ENCODE results near the gene JMJD1C. TPM values are rescaled to one million over a fixed set of nuclear protein-coding genes. Genes with fewer than 3 reads are reported as not detected.

Gene JMJD1C
- total and polyA plus RNA-seq, 4 donors = 21.9 to 108 (median 68.4) TPM

- no peaks in the 10 kb centered on the region for H3K36me3 ChIP-seq (ENCODE audit: control insufficient read depth in 1 of 2, insufficient read depth in 2 of 2, low read length in 1 of 2)
- DNase-seq = no peak
- no peaks in the 10 kb centered on the region for H3K9me3 ChIP-seq (ENCODE audit: control insufficient read depth, low read length)
- WGBS, 2 donors = 92 to 94% methylated on average over 3 of the region's 3 CpGs
- intact Hi-C loops (cut with DNase I) = no loop called here
- H3K4me1 ChIP-seq (ENCODE audit: control insufficient read depth in 1 of 2, insufficient read depth in 2 of 2, low read length in 2 of 2) = peaks cover 0 to 5% of the 10 kb centered on the region in 2 donors
- no peaks in the 10 kb centered on the region for H3K27me3 ChIP-seq (ENCODE audit: control insufficient read depth in 1 of 2, insufficient read depth in 2 of 2, low read length in 1 of 2)
- ATAC-seq (ENCODE audit: low FRiP score) = no peak
- H3K4me3 ChIP-seq (ENCODE audit: low read length in 2 of 2) = no peak overlapping the region
- H3K27ac ChIP-seq (ENCODE audit: low read depth in 1 of 2, low read length in 2 of 2) = no peak overlapping the region
Observed at GRCh38 chr10:63373176-63373575, 92.6 kb downstream of the JMJD1C start.

GRCh38 chr10:63369711-63370110 is 96.1 kb downstream of the JMJD1C start:
- DNase-seq (no peak), ATAC-seq (ENCODE audit: low FRiP score) (no peak)
- no peak overlapping the region for H3K4me3 ChIP-seq (ENCODE audit: low read length in 2 of 2)
- WGBS, 2 donors = 82 to 91% methylated on average over 2 of the region's 2 CpGs
- H3K27ac ChIP-seq (ENCODE audit: low read depth in 1 of 2, low read length in 2 of 2) = no peak overlapping the region
- H3K27me3 ChIP-seq (ENCODE audit: control insufficient read depth in 1 of 2, insufficient read depth in 2 of 2, low read length in 1 of 2) = no peaks in the 10 kb centered on the region
- H3K4me1 ChIP-seq (ENCODE audit: control insufficient read depth in 1 of 2, insufficient read depth in 2 of 2, low read length in 2 of 2) = peaks cover 0 to 5% of the 10 kb centered on the region in 2 donors
- no peaks in the 10 kb centered on the region for H3K9me3 ChIP-seq (ENCODE audit: control insufficient read depth, low read length)
- intact Hi-C loops (cut with DNase I) = no loop called here
- H3K36me3 ChIP-seq (ENCODE audit: control insufficient read depth in 1 of 2, insufficient read depth in 2 of 2, low read length in 1 of 2) = no peaks in the 10 kb centered on the region

GRCh38 chr10:63368365-63368764 is 97.4 kb downstream of the JMJD1C start:
- intact Hi-C loops (cut with DNase I) = no loop called here
- no peak overlapping the region for H3K4me3 ChIP-seq (ENCODE audit: low read length in 2 of 2)
- no peaks in the 10 kb centered on the region for H3K27me3 ChIP-seq (ENCODE audit: control insufficient read depth in 1 of 2, insufficient read depth in 2 of 2, low read length in 1 of 2)
- no peaks in the 10 kb centered on the region for H3K36me3 ChIP-seq (ENCODE audit: control insufficient read depth in 1 of 2, insufficient read depth in 2 of 2, low read length in 1 of 2)
- 93 to 96% methylated on average over 4 of the region's 4 CpGs for WGBS, 2 donors
- H3K27ac ChIP-seq (ENCODE audit: low read depth in 1 of 2, low read length in 2 of 2) = no peak overlapping the region
- no peak for ATAC-seq (ENCODE audit: low FRiP score)
- H3K9me3 ChIP-seq (ENCODE audit: control insufficient read depth, low read length) = no peaks in the 10 kb centered on the region
- H3K4me1 ChIP-seq (ENCODE audit: control insufficient read depth in 1 of 2, insufficient read depth in 2 of 2, low read length in 2 of 2) = peaks cover 0 to 5% of the 10 kb centered on the region in 2 donors
- DNase-seq = no peak

- Histone ChIP-seq H3K36me3 (ENCODE audit: control insufficient read depth in 1 of 2, insufficient read depth in 2 of 2, low read length in 1 of 2) (no peaks in the 10 kb centered on the region), H3K4me1 (ENCODE audit: control insufficient read depth in 1 of 2, insufficient read depth in 2 of 2, low read length in 2 of 2) (peaks cover 0 to 5% of the 10 kb centered on the region in 2 donors), H3K27ac (ENCODE audit: low read depth in 1 of 2, low read length in 2 of 2) (no peak overlapping the region), H3K4me3 (ENCODE audit: low read length in 2 of 2) (no peak overlapping the region), H3K9me3 (ENCODE audit: control insufficient read depth, low read length) (no peaks in the 10 kb centered on the region), H3K27me3 (ENCODE audit: control insufficient read depth in 1 of 2, insufficient read depth in 2 of 2, low read length in 1 of 2) (no peaks in the 10 kb centered on the region)
- 98 to 100% methylated on average over 1 of the region's 1 CpG for WGBS, 2 donors
- intact Hi-C loops (cut with DNase I) = no loop called here
- no peak for ATAC-seq (ENCODE audit: low FRiP score)
- DNase-seq = no peak
Observed at GRCh38 chr10:63366933-63367332, 98.8 kb downstream of the JMJD1C start.

GRCh38 chr10:63365976-63366765 is 99.6 kb downstream of the JMJD1C start:
- Histone ChIP-seq H3K4me1 (ENCODE audit: control insufficient read depth in 1 of 2, insufficient read depth in 2 of 2, low read length in 2 of 2) (peaks cover 0 to 5% of the 10 kb centered on the region in 2 donors), H3K36me3 (ENCODE audit: control insufficient read depth in 1 of 2, insufficient read depth in 2 of 2, low read length in 1 of 2) (no peaks in the 10 kb centered on the region), H3K4me3 (ENCODE audit: low read length in 2 of 2) (no peak overlapping the region), H3K9me3 (ENCODE audit: control insufficient read depth, low read length) (no peaks in the 10 kb centered on the region), H3K27me3 (ENCODE audit: control insufficient read depth in 1 of 2, insufficient read depth in 2 of 2, low read length in 1 of 2) (no peaks in the 10 kb centered on the region), H3K27ac (ENCODE audit: low read depth in 1 of 2, low read length in 2 of 2) (no peak overlapping the region)
- intact Hi-C loops (cut with DNase I) = no loop called here
- ATAC-seq (ENCODE audit: low FRiP score) (no peak), DNase-seq (no peak)
- 97 to 100% methylated on average over 2 of the region's 2 CpGs for WGBS, 2 donors

- 79 to 87% methylated on average over 2 of the region's 2 CpGs for WGBS, 2 donors
- DNase-seq = no peak
- Histone ChIP-seq H3K27ac (ENCODE audit: low read depth in 1 of 2, low read length in 2 of 2) (no peak overlapping the region), H3K27me3 (ENCODE audit: control insufficient read depth in 1 of 2, insufficient read depth in 2 of 2, low read length in 1 of 2) (no peaks in the 10 kb centered on the region), H3K4me3 (ENCODE audit: low read length in 2 of 2) (no peak overlapping the region), H3K9me3 (ENCODE audit: control insufficient read depth, low read length) (no peaks in the 10 kb centered on the region), H3K36me3 (ENCODE audit: control insufficient read depth in 1 of 2, insufficient read depth in 2 of 2, low read length in 1 of 2) (no peaks in the 10 kb centered on the region), H3K4me1 (ENCODE audit: control insufficient read depth in 1 of 2, insufficient read depth in 2 of 2, low read length in 2 of 2) (peaks cover 0 to 4% of the 10 kb centered on the region in 2 donors)
- intact Hi-C loops (cut with DNase I) = no loop called here
- no peak for ATAC-seq (ENCODE audit: low FRiP score)
Observed at GRCh38 chr10:63364918-63365317, 100.9 kb downstream of the JMJD1C start.

GRCh38 chr10:63363951-63364350 is 101.8 kb downstream of the JMJD1C start:
- no peaks in the 10 kb centered on the region for H3K9me3 ChIP-seq (ENCODE audit: control insufficient read depth, low read length)
- no peaks in the 10 kb centered on the region for H3K36me3 ChIP-seq (ENCODE audit: control insufficient read depth in 1 of 2, insufficient read depth in 2 of 2, low read length in 1 of 2)
- no peaks in the 10 kb centered on the region for H3K4me1 ChIP-seq (ENCODE audit: control insufficient read depth in 1 of 2, insufficient read depth in 2 of 2, low read length in 2 of 2)
- intact Hi-C loops (cut with DNase I) = no loop called here
- H3K27ac ChIP-seq (ENCODE audit: low read depth in 1 of 2, low read length in 2 of 2) = no peak overlapping the region
- ATAC-seq (ENCODE audit: low FRiP score) (no peak), DNase-seq (no peak)
- 97 to 100% methylated on average over 7 of the region's 7 CpGs for WGBS, 2 donors
- no peaks in the 10 kb centered on the region for H3K27me3 ChIP-seq (ENCODE audit: control insufficient read depth in 1 of 2, insufficient read depth in 2 of 2, low read length in 1 of 2)
- H3K4me3 ChIP-seq (ENCODE audit: low read length in 2 of 2) = no peak overlapping the region

- H3K27ac ChIP-seq (ENCODE audit: low read depth in 1 of 2, low read length in 2 of 2) = no peak overlapping the region
- no peaks in the 10 kb centered on the region for H3K9me3 ChIP-seq (ENCODE audit: control insufficient read depth, low read length)
- no peaks in the 10 kb centered on the region for H3K36me3 ChIP-seq (ENCODE audit: control insufficient read depth in 1 of 2, insufficient read depth in 2 of 2, low read length in 1 of 2)
- peaks cover 0 to 2% of the 10 kb centered on the region in 2 donors for H3K4me1 ChIP-seq (ENCODE audit: control insufficient read depth in 1 of 2, insufficient read depth in 2 of 2, low read length in 2 of 2)
- H3K4me3 ChIP-seq (ENCODE audit: low read length in 2 of 2) = no peak overlapping the region
- no peak for DNase-seq
- ATAC-seq (ENCODE audit: low FRiP score) = no peak
- H3K27me3 ChIP-seq (ENCODE audit: control insufficient read depth in 1 of 2, insufficient read depth in 2 of 2, low read length in 1 of 2) = no peaks in the 10 kb centered on the region
- 67 to 76% methylated on average over 2 of the region's 2 CpGs for WGBS, 2 donors
- intact Hi-C loops (cut with DNase I) = no loop called here
Observed at GRCh38 chr10:63355682-63356081, 110.1 kb downstream of the JMJD1C start.

GRCh38 chr10:63352976-63353375 is 112.8 kb downstream of the JMJD1C start:
- Histone ChIP-seq H3K4me1 (ENCODE audit: control insufficient read depth in 1 of 2, insufficient read depth in 2 of 2, low read length in 2 of 2) (peaks cover 0 to 2% of the 10 kb centered on the region in 2 donors), H3K9me3 (ENCODE audit: control insufficient read depth, low read length) (no peaks in the 10 kb centered on the region), H3K27ac (ENCODE audit: low read depth in 1 of 2, low read length in 2 of 2) (no peak overlapping the region), H3K4me3 (ENCODE audit: low read length in 2 of 2) (no peak overlapping the region), H3K36me3 (ENCODE audit: control insufficient read depth in 1 of 2, insufficient read depth in 2 of 2, low read length in 1 of 2) (no peaks in the 10 kb centered on the region), H3K27me3 (ENCODE audit: control insufficient read depth in 1 of 2, insufficient read depth in 2 of 2, low read length in 1 of 2) (no peaks in the 10 kb centered on the region)
- no peak for ATAC-seq (ENCODE audit: low FRiP score)
- DNase-seq = no peak
- intact Hi-C loops (cut with DNase I) = no loop called here
- WGBS, 2 donors = 88 to 95% methylated on average over 3 of the region's 3 CpGs
